H9 (cell line): ENCODE results near the gene CLCN5. TPM values are rescaled to one million over a fixed set of nuclear protein-coding genes. Genes with fewer than 3 reads are reported as not detected.

Experiments used
- DNase-seq: peaks from one replicate; pipeline ENCODE4 v3.0.0-alpha.2; 2017
- H2AFZ ChIP-seq: one replicate; pipeline ENCODE4 v1.6.1; 2013; ENCODE audit warnings: mild to moderate bottlenecking, low read length, control low read depth, moderate library complexity
- H2AK5ac ChIP-seq: 2 replicates; pipeline ENCODE4 v1.6.1; 2013; ENCODE audit warnings: low read length, control low read depth, mixed read lengths; ENCODE audit not compliant: insufficient read length
- H2BK120ac ChIP-seq: one replicate; pipeline ENCODE4 v1.6.1; 2013; ENCODE audit warnings: low read depth, mild to moderate bottlenecking, low read length, control low read depth, inconsistent platforms; ENCODE audit not compliant: poor library complexity, severe bottlenecking
- H2BK12ac ChIP-seq: 2 replicates; pipeline ENCODE4 v1.6.1; 2013; ENCODE audit warnings: low read length, control low read depth, mixed read lengths, low read depth; ENCODE audit not compliant: insufficient read length
- H2BK15ac ChIP-seq: 2 replicates; pipeline ENCODE4 v1.6.1; 2013; ENCODE audit warnings: low read depth, low read length, control low read depth
- H2BK20ac ChIP-seq: one replicate; pipeline ENCODE4 v1.6.1; 2013; ENCODE audit warnings: low read depth, mild to moderate bottlenecking, low read length, control low read depth, inconsistent platforms; ENCODE audit not compliant: poor library complexity, severe bottlenecking
- H2BK5ac ChIP-seq: 2 replicates; pipeline ENCODE4 v1.6.1; 2013; ENCODE audit warnings: low read length, control low read depth, mixed read lengths; ENCODE audit not compliant: insufficient read length
- H3K14ac ChIP-seq: 2 replicates; pipeline ENCODE4 v1.6.1; 2013; ENCODE audit warnings: low read length, control low read depth; ENCODE audit not compliant: insufficient read depth
- H3K18ac ChIP-seq: 2 replicates; pipeline ENCODE4 v1.6.1; 2013; ENCODE audit warnings: low read depth, mild to moderate bottlenecking, mixed read lengths, low read length, control low read depth; ENCODE audit not compliant: insufficient read length
- H3K23ac ChIP-seq: 2 replicates; pipeline ENCODE4 v1.6.1; 2013; ENCODE audit warnings: low read length, control low read depth, mixed read lengths, low read depth; ENCODE audit not compliant: insufficient read length
- H3K23me2 ChIP-seq: 2 replicates; pipeline ENCODE4 v1.6.1; 2013; ENCODE audit warnings: low read depth, mild to moderate bottlenecking, mixed read lengths, low read length, control low read depth; ENCODE audit not compliant: insufficient read length, poor library complexity, severe bottlenecking
- H3K27ac ChIP-seq: 2 replicates; pipeline ENCODE4 v1.5.1; 2013; ENCODE audit warnings: low read length, control low read depth, mixed read lengths, low read depth; ENCODE audit not compliant: insufficient read length
- H3K27me3 ChIP-seq: 2 replicates; pipeline ENCODE4 v1.6.1; 2013; ENCODE audit warnings: low read length, control low read depth, inconsistent platforms; ENCODE audit not compliant: insufficient read depth
- H3K4ac ChIP-seq: 2 replicates; pipeline ENCODE4 v1.6.1; 2013; ENCODE audit warnings: low read depth, mild to moderate bottlenecking, control low read depth, inconsistent platforms, low read length, moderate library complexity
- H3K4me1 ChIP-seq: 2 replicates; pipeline ENCODE4 v1.6.1; 2013; ENCODE audit warnings: low read length, control low read depth, inconsistent platforms; ENCODE audit not compliant: insufficient read depth
- H3K4me2 ChIP-seq: 2 replicates; pipeline ENCODE4 v1.6.1; 2013; ENCODE audit warnings: low read length, control low read depth, mixed read lengths; ENCODE audit not compliant: insufficient read length, insufficient read depth
- H3K56ac ChIP-seq: 2 replicates; pipeline ENCODE4 v1.6.1; 2013; ENCODE audit warnings: low read depth, mild to moderate bottlenecking, mixed read lengths, low read length, control low read depth; ENCODE audit not compliant: insufficient read length
- H3K79me1 ChIP-seq: 2 replicates; pipeline ENCODE4 v1.6.1; 2013; ENCODE audit warnings: low read depth, mild to moderate bottlenecking, moderate library complexity, low read length, control low read depth, inconsistent platforms; ENCODE audit not compliant: insufficient read depth, poor library complexity, severe bottlenecking
- H3K79me2 ChIP-seq: 2 replicates; pipeline ENCODE4 v1.6.1; 2013; ENCODE audit warnings: low read length, control low read depth, inconsistent platforms; ENCODE audit not compliant: insufficient read depth
- H3K9ac ChIP-seq: 2 replicates; pipeline ENCODE4 v1.6.1; 2013; ENCODE audit warnings: low read length, control low read depth, mixed read lengths; ENCODE audit not compliant: insufficient read length; ENCODE audit errors: extremely low read depth
- H3K9me3 ChIP-seq: one replicate; pipeline ENCODE4 v1.6.1; 2013; ENCODE audit warnings: low read depth, low read length, inconsistent platforms; ENCODE audit not compliant: control insufficient read depth
- H3T11ph ChIP-seq: one replicate; pipeline ENCODE4 v1.6.1; 2013; ENCODE audit warnings: mild to moderate bottlenecking, low read length, control low read depth, inconsistent platforms
- H4K20me1 ChIP-seq: one replicate; pipeline ENCODE4 v1.6.1; 2013; ENCODE audit not compliant: control insufficient read depth, insufficient read length, insufficient read depth
- H4K5ac ChIP-seq: 2 replicates; pipeline ENCODE4 v1.6.1; 2013; ENCODE audit warnings: low read depth, mild to moderate bottlenecking, mixed read lengths, low read length, control low read depth; ENCODE audit not compliant: insufficient read length
- H4K8ac ChIP-seq: replicated peaks from 2 replicates; pipeline ENCODE4 v1.6.1; 2013; ENCODE audit warnings: low read length, control low read depth, mixed read lengths, low read depth; ENCODE audit not compliant: insufficient read length
- H4K91ac ChIP-seq: 2 replicates; pipeline ENCODE4 v1.6.1; 2013; ENCODE audit warnings: low read depth, mild to moderate bottlenecking, moderate library complexity, mixed read lengths, low read length, control low read depth; ENCODE audit not compliant: insufficient read length
- H3K27ac Mint-ChIP-seq, 3 experiments: 2 replicates in 2 of 3; 3 replicates in 1 of 3; pipeline ENCODE4 v1.8.0; 2020 to 2021; ENCODE audit warnings: mixed read lengths in 3 of 3, mild to moderate bottlenecking in 1 of 3, moderate library complexity in 1 of 3
- H3K27me3 Mint-ChIP-seq: 2 replicates; pipeline ENCODE4 v1.8.0; 2021; ENCODE audit warnings: low read depth, mild to moderate bottlenecking, moderate library complexity, mixed read lengths
- H3K36me3 Mint-ChIP-seq, 3 experiments: 2 replicates in 2 of 3; 3 replicates in 1 of 3; pipeline ENCODE4 v1.8.0; 2020 to 2021; ENCODE audit warnings: low read depth in 3 of 3, mixed read lengths in 3 of 3; ENCODE audit not compliant: insufficient read depth in 1 of 3
- H3K4me1 Mint-ChIP-seq, 2 experiments: 2 replicates each; pipeline ENCODE4 v1.8.0; 2020; ENCODE audit warnings: mixed read lengths in 2 of 2
- H3K4me3 Mint-ChIP-seq, 2 experiments: 2 replicates in 1 of 2; 3 replicates in 1 of 2; pipeline ENCODE4 v1.8.0; 2020 to 2021; ENCODE audit warnings: mild to moderate bottlenecking in 2 of 2, mixed read lengths in 2 of 2, moderate library complexity in 1 of 2
- H3K9me3 Mint-ChIP-seq, 2 experiments: 2 replicates in 1 of 2; 3 replicates in 1 of 2; pipeline ENCODE4 v1.8.0; 2020; ENCODE audit warnings: mild to moderate bottlenecking in 2 of 2, mixed read lengths in 2 of 2, moderate library complexity in 1 of 2
- CTCF ChIP-seq: fragments of 200-600 bp; sonication (generic); conservative IDR thresholded peaks from 3 replicates; pipeline ENCODE4 v1.8.0; 2021; ENCODE audit warnings: antibody characterized with exemption, mild to moderate bottlenecking
- WGBS: extraction: QIAGEN DNeasy Blood & Tissue Kit; methylation state at CpG from one replicate; pipeline ENCODE4 v1.1.7; 2013; ENCODE audit warnings: missing lambda C conversion rate, low lambda C conversion rate, mixed read lengths; ENCODE audit not compliant: insufficient read length; ENCODE audit errors: extremely low coverage; 5-methylcytosine and 5-hydroxymethylcytosine counted together
- total RNA-seq: library from RNA; stranded (reverse); gene quantifications from 2 replicates; pipeline ENCODE4 v1.2.1, GENCODE V29; 2021

The CLCN5 gene
- total RNA-seq, 1 experiment from 2014 or later = 5.9 TPM

- H3K4me1 ChIP-seq = no peaks in the 10 kb centered on the region
- WGBS = no CpG with 5 or more reads among the region's 3 CpGs
- Mint-ChIP-seq H3K27me3 (no peaks in the 10 kb centered on the region; the same call in 1 of the 2 replicates), H3K27ac (no peak overlapping the region), H3K4me3 (no peak overlapping the region), H3K9me3 (peaks cover 42 to 47% of the 10 kb centered on the region in 2 experiments), H3K4me1 (no peaks in the 10 kb centered on the region), H3K36me3 (no peaks in the 10 kb centered on the region)
- H2AFZ ChIP-seq = no peak overlapping the region
- TF ChIP-seq CTCF = no peak
- peaks cover 8% of the 10 kb centered on the region for H3K9me3 ChIP-seq
- H2BK15ac ChIP-seq = no peak overlapping the region
- H4K8ac ChIP-seq = no peak overlapping the region
- H3K27me3 ChIP-seq = no peaks in the 10 kb centered on the region
- H3K23ac ChIP-seq = no peak overlapping the region
- H4K5ac ChIP-seq = no peak overlapping the region
- no peak overlapping the region for H3K56ac ChIP-seq
- H4K91ac ChIP-seq = no peak overlapping the region
- H3K14ac ChIP-seq = no peak overlapping the region
- H3K4me2 ChIP-seq = no peak overlapping the region
- H3K23me2 ChIP-seq = no peaks in the 10 kb centered on the region
- H3K79me2 ChIP-seq = no peaks in the 10 kb centered on the region
- no peak for DNase-seq
- no peak overlapping the region for H2BK12ac ChIP-seq
- no peaks in the 10 kb centered on the region for H3K79me1 ChIP-seq
- H4K20me1 ChIP-seq = no peaks in the 10 kb centered on the region
- H3K18ac ChIP-seq = no peak overlapping the region
- H2BK5ac ChIP-seq = no peak overlapping the region
- H3K4ac ChIP-seq = no peak overlapping the region
- H2BK20ac ChIP-seq = no peak overlapping the region
- H2BK120ac ChIP-seq = no peak overlapping the region
- H3T11ph ChIP-seq = no peak overlapping the region
- no peak overlapping the region for H3K9ac ChIP-seq
- H3K27ac ChIP-seq = no peak overlapping the region
- H2AK5ac ChIP-seq = no peak overlapping the region
Measured at GRCh38 chrX:49934148-49934547, 11.8 kb downstream of the CLCN5 start.
